K562 (cell line): Measurements from ENCODE around the gene PNKD. TPM values are rescaled to one million over a fixed set of nuclear protein-coding genes. Genes with fewer than 3 reads are reported as not detected.

Source experiments
- ATAC-seq: fragments of 200-7000 bp; cut with Tn5 transposase; 3 replicates; pipeline ENCODE4 v1.9.1; 2020; ENCODE audit warnings: moderate library complexity
- BruUV-seq: library from RNA; stranded (reverse); fragments of 400-500 nt; replicated peaks from 2 replicates; lab custom pipeline; 2021; lab: Mats Ljungman, UMichigan
- CTCF ChIA-PET: fragments of 300-600 bp; formaldehyde crosslinking; extraction: SDS; loops from one replicate; lab custom pipeline; 2021; ENCODE audit warnings: low intra/inter-chr PET ratio; lab: Yijun Ruan, JAX
- POLR2A ChIA-PET: fragments of 300-600, 350-650 bp; sonication (Branson Sonifier 250); formaldehyde crosslinking; extraction: SDS; loops from one replicate; lab custom pipeline; 2021; ENCODE audit warnings: antibody characterized with exemption, inconsistent platforms; lab: Yijun Ruan, JAX
- DNase-seq, 4 experiments: peaks; one replicate each; pipeline versions ENCODE4 v3.0.0 to v3.0.0-alpha.2; 2011 to 2018; ENCODE audit warnings: low spot score in 3 of 4, mixed read lengths in 3 of 4; ENCODE audit errors: extremely low read depth in 1 of 4
- FAIRE-seq: peaks from 2 replicates; lab custom pipeline; 2011; peaks lifted over from hg19 to GRCh38; lab: Jason Lieb, UNC
- H2AFZ ChIP-seq: 2 replicates; pipeline ENCODE4 v1.6.0; 2011; ENCODE audit warnings: low read depth, low read length, control low read depth, inconsistent platforms
- H3K27ac ChIP-seq: fragments of 200-600 bp; 3 replicates; pipeline ENCODE4 v1.8.0; 2011; ENCODE audit warnings: low read depth, mild to moderate bottlenecking, control low read depth, inconsistent platforms, low read length, moderate library complexity, mixed read lengths; ENCODE audit errors: extremely low read depth
- H3K27me3 ChIP-seq, 2 experiments: fragments of 300-600 bp in 1 of 2; 2 replicates in 1 of 2; 3 replicates in 1 of 2; pipeline versions ENCODE4 v1.6.0 to v1.8.0; 2011; ENCODE audit warnings: inconsistent platforms in 2 of 2, low read length in 2 of 2, mild to moderate bottlenecking in 1 of 2, mixed read lengths in 1 of 2, moderate library complexity in 1 of 2; ENCODE audit not compliant: control insufficient read depth in 2 of 2, insufficient read depth in 2 of 2
- H3K36me3 ChIP-seq: fragments of 300-600 bp; 3 replicates; pipeline ENCODE4 v1.8.0; 2011; ENCODE audit warnings: mild to moderate bottlenecking, low read length, inconsistent platforms; ENCODE audit not compliant: control insufficient read depth, insufficient read depth
- H3K4me1 ChIP-seq, 2 experiments: fragments of 200-600 bp in 1 of 2; replicated peaks in 1 of 2; 2 replicates in 1 of 2; 3 replicates in 1 of 2; pipeline versions ENCODE4 v1.5.1 to v1.8.0; 2011; ENCODE audit warnings: inconsistent platforms in 2 of 2, low read length in 2 of 2, mild to moderate bottlenecking in 1 of 2, mixed read lengths in 1 of 2, moderate library complexity in 1 of 2; ENCODE audit not compliant: control insufficient read depth in 2 of 2, insufficient read depth in 2 of 2
- H3K4me2 ChIP-seq: 2 replicates; pipeline ENCODE4 v1.6.1; 2011; ENCODE audit warnings: low read length, control low read depth, inconsistent platforms, mixed read lengths; ENCODE audit not compliant: insufficient read depth
- H3K4me3 ChIP-seq: fragments of 200-600 bp; sonication (generic), shearing (Covaris generic); 2 replicates; pipeline ENCODE4 v1.5.1; 2016; ENCODE audit warnings: control low read depth, inconsistent platforms
- H3K79me2 ChIP-seq: fragments of 200-600 bp; 3 replicates; pipeline ENCODE4 v1.8.0; 2011; ENCODE audit warnings: low read length, inconsistent platforms; ENCODE audit not compliant: control insufficient read depth, insufficient read depth
- H3K9ac ChIP-seq, 2 experiments: 2 replicates each; pipeline versions ENCODE4 v1.6.0 to v1.6.1; 2011; ENCODE audit warnings: low read depth in 2 of 2, low read length in 2 of 2, control low read depth in 1 of 2, inconsistent platforms in 1 of 2, mild to moderate bottlenecking in 1 of 2, mixed read lengths in 1 of 2; ENCODE audit not compliant: insufficient read depth in 1 of 2
- H3K9me1 ChIP-seq: one replicate; pipeline ENCODE4 v1.6.0; 2011; ENCODE audit warnings: inconsistent platforms, mild to moderate bottlenecking, low read length, moderate library complexity; ENCODE audit not compliant: control insufficient read depth, insufficient read depth
- H3K9me3 ChIP-seq: replicated peaks from 2 replicates; pipeline ENCODE4 v1.5.1; 2011; ENCODE audit warnings: low read depth, low read length, inconsistent platforms; ENCODE audit not compliant: control insufficient read depth, insufficient read depth
- H4K20me1 ChIP-seq: replicated peaks from 2 replicates; pipeline ENCODE4 v1.6.1; 2011; ENCODE audit warnings: low read length, inconsistent platforms, mixed read lengths; ENCODE audit not compliant: control insufficient read depth, insufficient read depth
- CTBP1 ChIP-seq: fragments of 450-650 bp; IDR thresholded peaks from 2 replicates; pipeline ENCODE4 v1.6.1; 2016; ENCODE audit warnings: borderline replicate concordance
- DACH1 ChIP-seq: fragments of 450-650 bp; IDR thresholded peaks from 2 replicates; pipeline ENCODE4 v1.6.1; 2018; ENCODE audit not compliant: partially characterized antibody
- IFI16 ChIP-seq: fragments of 250-450 bp; sonication (Bioruptor Pico); IDR thresholded peaks from 2 replicates; pipeline ENCODE4 v2.1.2; 2022; ENCODE audit warnings: mild to moderate bottlenecking, inconsistent platforms
- KDM1A ChIP-seq, 2 experiments: fragments of 450-650 bp; IDR thresholded peaks; 2 replicates each; pipeline ENCODE4 v1.6.1; 2016; ENCODE audit warnings: mild to moderate bottlenecking in 2 of 2
- KLF16 ChIP-seq: IDR thresholded peaks from 2 replicates; pipeline ENCODE4 v1.6.1; 2016; ENCODE audit warnings: antibody characterized with exemption
- MTA1 ChIP-seq: fragments of 450-650 bp; IDR thresholded peaks from 2 replicates; pipeline ENCODE4 v1.6.1; 2017; ENCODE audit warnings: borderline replicate concordance
- NRF1 ChIP-seq, 2 experiments: fragments of 450-650 bp; IDR thresholded peaks in 1 of 2; conservative IDR thresholded peaks in 1 of 2; 2 replicates each; pipeline ENCODE4 v1.6.1; 2014; ENCODE audit warnings: mild to moderate bottlenecking in 2 of 2
- RAD51 ChIP-seq: fragments of 450-650 bp; IDR thresholded peaks from 2 replicates; pipeline ENCODE4 v1.7.1; 2016; ENCODE audit warnings: low read depth, mild to moderate bottlenecking, borderline replicate concordance
- RBM25 ChIP-seq: fragments of 200-400 bp; formaldehyde crosslinking; IDR thresholded peaks from 2 replicates; pipeline ENCODE4 v1.6.1; 2018; ENCODE audit warnings: low read length, low read depth, moderate library complexity; ENCODE audit not compliant: severe bottlenecking
- RCOR1 ChIP-seq, 2 experiments: IDR thresholded peaks; 2 replicates each; pipeline ENCODE4 v1.6.1; 2012; ENCODE audit warnings: low read depth in 2 of 2, low read length in 2 of 2, borderline replicate concordance in 1 of 2, improper control_type of control experiment in 1 of 2
- SPI1 ChIP-seq: IDR thresholded peaks from 2 replicates; pipeline ENCODE4 v1.6.1; 2011; ENCODE audit warnings: low read depth, low read length, control low read depth, borderline replicate concordance
- WHSC1 ChIP-seq: IDR thresholded peaks from one replicate; pipeline ENCODE4 v1.6.1; 2012; ENCODE audit warnings: low read length, control low read depth, inconsistent platforms
- ZBTB7A ChIP-seq: IDR thresholded peaks from 2 replicates; pipeline ENCODE4 v1.6.1; 2011; ENCODE audit warnings: low read depth, mild to moderate bottlenecking, low read length, moderate library complexity, borderline replicate concordance; ENCODE audit not compliant: control insufficient read depth
- WGBS: fragments of 100-300 bp; shearing (Covaris generic); methylation state at CpG from one replicate; pipeline ENCODE4 v1.1.6; 2016; ENCODE audit warnings: low coverage, mixed read lengths; ENCODE audit not compliant: insufficient coverage; ENCODE audit errors: missing lambda C conversion rate; 5-methylcytosine and 5-hydroxymethylcytosine counted together
- in situ Hi-C: fragments of 300-500 bp; cut with MboI; formaldehyde crosslinking; loops from 4 replicates; pipeline ENCODE4 v1.15.0; 2018; ENCODE audit warnings: inconsistent platforms, mixed read lengths
- intact Hi-C: fragments of 100-400 bp; cut with micrococcal nuclease; formaldehyde crosslinking; loops from 2 replicates; pipeline ENCODE4 v1.14.2; 2022
- polyA plus RNA-seq, 8 experiments: library from polyadenylated mRNA; depleted of rRNA in 4 of 8; stranded (reverse) in 5 of 8; unstranded in 3 of 8; fragments of >200 nt; fragmentation: Nextera tagmentation in 2 of 8; fragmentation: Illumina TruSeq in 1 of 8; extraction: Ambion mirVana in 2 of 8; extraction: Trizol in 1 of 8; gene quantifications; 2 replicates each; pipeline versions ENCODE4 v1.2.1 to v1.2.3, GENCODE V29; 2011 to 2014; ENCODE audit warnings: inconsistent platforms in 1 of 8, missing spikeins in 1 of 8
- total RNA-seq, 7 experiments: library from RNA; depleted of rRNA in 6 of 7; stranded (reverse); fragments of >200 nt in 6 of 7; fragmentation: Illumina TruSeq in 2 of 7; extraction: Trizol in 2 of 7; gene quantifications; 2 replicates each; pipeline versions ENCODE4 v1.2.1 to v1.2.3, GENCODE V29; 2011 to 2021; ENCODE audit warnings: low replicate concordance in 1 of 7
- TF ChIP-seq, protein P1 (sequence below): sonication (generic); formaldehyde crosslinking; IDR thresholded peaks from 2 replicates; pipeline ENCODE4 v1.8.0; 2022; ENCODE audit warnings: missing genetic modification reagents, mild to moderate bottlenecking, moderate library complexity, borderline replicate concordance

The PNKD gene
- total and polyA plus RNA-seq, 9 of the 15 experiments (the other 6 are each of a cell fraction or from before 2014, with no cell fraction given): 26.0 to 105 (median 60.1) TPM

DNA sequence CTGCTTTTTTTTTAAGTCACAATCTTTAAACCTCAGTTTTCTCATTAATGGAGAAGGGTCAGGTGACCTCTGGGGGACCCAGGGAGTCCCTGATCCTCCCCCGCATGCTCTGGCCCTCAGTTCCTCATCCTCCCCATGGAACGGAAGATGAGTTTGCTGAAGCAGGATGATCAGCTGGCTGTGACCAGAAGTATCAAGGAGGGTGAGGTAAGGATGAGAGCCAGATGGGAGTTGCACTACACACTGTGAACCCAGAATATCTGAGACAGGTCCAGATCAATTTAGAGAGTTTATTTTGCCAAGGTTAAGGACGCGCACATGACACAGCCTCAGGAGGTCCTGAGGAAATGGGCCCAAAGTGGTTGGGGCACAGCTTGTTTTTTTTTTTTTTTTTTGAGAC is 90.1 kb downstream of the PNKD start:
- H3K9ac ChIP-seq: no peak overlapping the region
- H3K79me2 ChIP-seq: no peaks in the 10 kb centered on the region
- H3K36me3 ChIP-seq: no peaks in the 10 kb centered on the region
- no peak overlapping the region for H3K4me3 ChIP-seq
- no peak overlapping the region for H3K4me2 ChIP-seq
- no peak overlapping the region for H3K27ac ChIP-seq
- FAIRE-seq: no peak
- no TSS peak for BruUV-seq
- H4K20me1 ChIP-seq: no peaks in the 10 kb centered on the region
- ChIA-PET CTCF (no interaction called here), POLR2A (no interaction called here)
- intact Hi-C loops (no loop called here), in situ Hi-C loops (no loop called here)
- peak; percentile 35 to 63 (median 40) for DNase-seq
- no peaks in the 10 kb centered on the region for H3K27me3 ChIP-seq
- WGBS: 64% methylated on average over 4 of the region's 4 CpGs
- peak; percentile 15; the same call in 1 of the 3 replicates for ATAC-seq
- no peaks in the 10 kb centered on the region for H3K9me3 ChIP-seq
- H3K4me1 ChIP-seq: peaks cover 25 to 36% of the 10 kb centered on the region in 2 experiments; a peak in 4 of 5 replicates
- H2AFZ ChIP-seq: peak overlapping the region; percentile 45; the same call in 1 of the 2 replicates
- no peaks in the 10 kb centered on the region for H3K9me1 ChIP-seq
- peak in 1 of 2 experiments; percentile 65; a peak in 1 of 4 replicates for TF ChIP-seq RCOR1 (IDR thresholded peaks at IDR 0.05; ENCODE audit: borderline replicate concordance in 1 of 2, low read depth in 2 of 2, low read length in 2 of 2)
- TF ChIP-seq DACH1: peak; percentile 27
- TF ChIP-seq IFI16 (CRISPR knock-in tag): no peak
- TF ChIP-seq SPI1: peak; percentile 73; the same call in 1 of the 2 replicates
- peak; percentile 55; the same call in 1 of the 2 replicates for TF ChIP-seq CTBP1
- TF ChIP-seq WHSC1: no peak
- TF ChIP-seq, protein P1, sequence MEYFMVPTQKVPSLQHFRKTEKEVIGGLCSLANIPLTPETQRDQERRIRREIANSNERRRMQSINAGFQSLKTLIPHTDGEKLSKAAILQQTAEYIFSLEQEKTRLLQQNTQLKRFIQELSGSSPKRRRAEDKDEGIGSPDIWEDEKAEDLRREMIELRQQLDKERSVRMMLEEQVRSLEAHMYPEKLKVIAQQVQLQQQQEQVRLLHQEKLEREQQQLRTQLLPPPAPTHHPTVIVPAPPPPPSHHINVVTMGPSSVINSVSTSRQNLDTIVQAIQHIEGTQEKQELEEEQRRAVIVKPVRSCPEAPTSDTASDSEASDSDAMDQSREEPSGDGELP (CRISPR knock-in tag): peak; percentile 75
- no peak for TF ChIP-seq RBM25
- peak; percentile 31; the same call in 1 of the 2 replicates for TF ChIP-seq RAD51
- TF ChIP-seq MTA1: no peak
- TF ChIP-seq ZBTB7A: 0 out of 2 replicates have a peak, but pooled peaks have one; percentile 27
- 0 out of 2 replicates have a peak, but pooled peaks have one; percentile 20 for TF ChIP-seq KLF16
- TF ChIP-seq KDM1A (IDR thresholded peaks at IDR 0.05): peak; percentile 29 to 46; a peak in 2 of 4 replicates
- peak; percentile 18 to 43; a peak in 2 of 4 replicates for TF ChIP-seq NRF1 (conservative IDR thresholded peaks at IDR 0.05 in 1 of 2, IDR thresholded peaks at IDR 0.05 in 1 of 2)
